GM19023 (cell line): ENCODE data around the gene NEURL1.

ENCODE experiments used
- ATAC-seq: cut with Tn5 transposase; IDR thresholded peaks from one replicate; pipeline ENCODE4 v1.9.1; 2021; ENCODE audit warnings: mild to moderate bottlenecking, moderate library complexity; ENCODE audit not compliant: unreplicated experiment

The NEURL1 gene

DNA sequence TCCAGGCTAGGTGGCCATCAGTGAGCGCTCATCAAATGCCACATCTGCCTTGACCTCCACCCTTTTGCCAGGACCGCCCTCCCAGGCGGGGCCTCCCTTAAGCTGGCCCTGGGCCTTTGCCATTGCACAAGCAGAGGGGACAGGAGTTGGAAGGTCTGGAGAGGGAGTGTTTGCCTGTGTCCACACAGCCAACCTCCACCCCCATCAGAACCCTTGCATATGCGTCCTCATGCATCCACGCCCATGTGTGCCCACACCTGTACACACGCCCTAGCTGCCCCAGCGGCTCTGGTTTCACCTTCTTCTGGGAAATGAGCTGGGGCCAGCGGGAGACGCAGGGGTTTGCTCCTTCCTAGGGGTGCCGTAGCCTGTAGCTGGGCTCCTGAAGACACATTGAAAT, 64.0 kb downstream of the NEURL1 start:
- ATAC-seq = no peak

DNA sequence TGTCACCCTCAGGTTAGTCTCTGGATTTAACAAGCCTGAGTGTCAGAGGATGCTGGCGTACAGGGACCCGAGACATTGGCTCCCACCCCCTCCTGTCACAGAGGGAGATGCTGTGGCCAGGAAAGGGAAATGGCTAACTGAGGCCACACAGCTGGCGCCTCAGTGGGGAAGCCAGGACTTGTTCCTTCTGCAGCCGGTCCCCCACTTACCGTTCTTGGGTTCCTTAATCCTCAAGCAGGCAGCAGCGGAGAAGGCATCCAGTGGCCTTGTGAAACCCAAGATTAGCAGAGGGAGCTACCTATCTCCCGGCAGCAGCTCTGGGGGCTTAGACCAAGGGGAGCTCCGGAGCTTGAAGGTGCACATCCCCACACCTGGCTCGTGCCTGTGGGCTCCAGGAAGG, 65.4 kb downstream of the NEURL1 start:
- no peak for ATAC-seq

DNA sequence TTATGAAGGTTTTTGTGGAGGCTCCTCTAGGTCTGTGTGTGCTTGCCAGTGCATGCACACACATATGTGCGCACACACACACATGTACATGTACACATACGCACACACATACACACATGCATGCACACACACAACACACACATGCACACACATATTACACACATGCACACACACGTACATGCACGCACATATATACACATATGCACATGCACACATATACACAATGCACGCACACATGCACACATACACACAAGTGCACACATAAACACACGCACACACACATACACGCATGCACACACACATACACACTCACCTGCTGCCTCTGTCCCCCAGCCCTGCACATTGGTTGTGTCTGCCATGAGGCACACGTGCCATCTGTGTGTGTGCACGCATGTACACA, 66.3 kb downstream of the NEURL1 start:
- ATAC-seq = no peak

DNA sequence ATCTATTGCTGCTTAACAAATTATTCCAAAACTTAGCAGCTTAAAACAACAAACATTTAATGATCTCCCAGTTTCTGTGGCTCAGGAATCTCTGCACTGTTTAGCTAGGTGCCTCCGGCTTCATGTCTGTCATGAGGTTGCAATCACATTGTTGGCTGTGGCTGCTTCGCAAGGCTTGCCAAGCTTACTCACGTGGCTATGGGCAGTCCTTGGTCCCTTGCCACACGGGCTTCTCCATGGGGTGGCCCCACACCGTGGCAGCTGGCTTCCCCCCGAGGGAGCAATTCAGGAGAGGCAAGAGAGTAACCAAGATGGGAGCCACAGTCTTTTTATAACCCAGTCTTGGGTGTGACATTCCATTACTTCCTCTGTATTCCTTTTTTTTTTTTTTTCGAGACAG, 67.4 kb downstream of the NEURL1 start:
- ATAC-seq = no peak

DNA sequence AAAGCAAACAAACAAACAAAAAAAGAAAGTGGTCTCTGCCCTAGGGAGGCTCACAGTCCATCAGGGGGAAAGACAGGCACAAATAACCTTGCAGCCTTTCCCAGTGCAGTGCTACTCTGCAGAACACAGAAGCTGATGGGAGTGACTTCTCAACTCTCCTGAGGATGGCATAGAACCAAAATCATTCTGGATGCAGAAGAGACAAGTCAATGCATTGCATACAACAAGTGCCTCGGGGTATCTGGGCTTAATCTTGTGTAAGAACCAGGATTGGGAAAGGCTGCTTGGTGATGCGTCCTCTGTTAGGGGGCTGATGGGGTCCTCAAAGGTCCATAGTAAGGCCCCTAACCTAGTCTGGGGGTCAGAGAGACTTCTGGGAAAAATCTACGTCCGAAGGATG, 68.9 kb downstream of the NEURL1 start:
- no peak for ATAC-seq

DNA sequence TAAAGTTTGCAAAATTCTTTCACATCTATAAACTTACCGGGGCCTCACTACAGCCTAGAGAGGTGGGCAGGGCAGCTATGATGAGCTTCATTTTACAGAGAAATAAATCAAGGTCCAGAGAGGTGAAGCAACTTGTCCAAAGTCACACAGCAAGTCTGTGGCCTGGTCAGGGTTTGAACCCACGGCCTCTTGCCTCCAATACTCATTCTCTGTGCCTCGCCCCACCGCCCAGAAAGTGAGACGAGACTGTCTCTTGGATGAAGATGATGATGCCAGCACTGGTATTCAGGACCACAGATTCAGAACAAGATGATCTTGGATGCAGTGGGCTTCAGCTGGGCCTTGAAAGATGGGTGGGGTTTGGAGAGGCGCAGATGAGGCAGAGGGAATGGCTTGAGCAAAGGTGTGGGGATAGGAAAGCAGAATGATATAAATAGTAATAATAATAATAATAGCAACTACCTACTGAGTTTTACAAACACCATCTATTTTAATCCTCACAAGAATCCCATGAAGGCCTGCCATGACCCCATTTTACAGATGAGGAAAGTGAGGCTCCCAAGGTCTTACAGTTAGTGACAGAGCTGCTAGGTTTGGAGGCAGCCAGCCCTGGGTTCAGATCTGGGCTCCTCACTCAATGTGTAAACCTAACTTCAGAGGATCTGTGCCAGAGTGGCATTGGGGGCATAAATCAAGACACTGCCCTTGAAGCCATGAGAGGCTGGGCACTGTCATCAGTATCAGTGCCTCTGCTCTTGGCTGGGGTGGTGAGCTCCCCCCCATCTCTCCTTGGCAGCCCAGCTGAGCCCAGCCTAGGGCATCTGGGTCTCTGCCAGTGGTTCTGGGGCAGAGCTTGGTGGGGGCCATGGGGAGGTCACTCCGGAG, 70.0 kb downstream of the NEURL1 start:
- no peak for ATAC-seq

DNA sequence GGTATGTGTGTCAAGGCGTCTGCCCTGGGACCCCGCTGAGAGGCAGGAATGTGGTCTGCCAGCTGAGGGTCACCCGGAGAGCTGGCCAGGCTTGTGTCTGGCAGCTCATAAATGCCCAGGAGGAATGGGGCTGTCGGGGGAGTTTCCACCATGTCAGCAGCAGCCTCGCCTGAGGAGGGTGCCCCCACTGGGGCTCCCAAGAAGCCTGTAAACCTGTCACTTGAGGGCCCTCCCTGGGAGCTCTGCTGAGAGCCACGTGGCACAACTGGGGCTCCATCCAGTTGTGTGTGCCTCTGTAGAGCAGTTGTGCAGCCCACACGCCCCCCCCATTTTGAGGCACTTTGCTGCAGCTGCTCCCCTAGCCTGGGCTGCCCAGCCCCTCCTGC, 70.6 kb downstream of the NEURL1 start:
- ATAC-seq = no peak

DNA sequence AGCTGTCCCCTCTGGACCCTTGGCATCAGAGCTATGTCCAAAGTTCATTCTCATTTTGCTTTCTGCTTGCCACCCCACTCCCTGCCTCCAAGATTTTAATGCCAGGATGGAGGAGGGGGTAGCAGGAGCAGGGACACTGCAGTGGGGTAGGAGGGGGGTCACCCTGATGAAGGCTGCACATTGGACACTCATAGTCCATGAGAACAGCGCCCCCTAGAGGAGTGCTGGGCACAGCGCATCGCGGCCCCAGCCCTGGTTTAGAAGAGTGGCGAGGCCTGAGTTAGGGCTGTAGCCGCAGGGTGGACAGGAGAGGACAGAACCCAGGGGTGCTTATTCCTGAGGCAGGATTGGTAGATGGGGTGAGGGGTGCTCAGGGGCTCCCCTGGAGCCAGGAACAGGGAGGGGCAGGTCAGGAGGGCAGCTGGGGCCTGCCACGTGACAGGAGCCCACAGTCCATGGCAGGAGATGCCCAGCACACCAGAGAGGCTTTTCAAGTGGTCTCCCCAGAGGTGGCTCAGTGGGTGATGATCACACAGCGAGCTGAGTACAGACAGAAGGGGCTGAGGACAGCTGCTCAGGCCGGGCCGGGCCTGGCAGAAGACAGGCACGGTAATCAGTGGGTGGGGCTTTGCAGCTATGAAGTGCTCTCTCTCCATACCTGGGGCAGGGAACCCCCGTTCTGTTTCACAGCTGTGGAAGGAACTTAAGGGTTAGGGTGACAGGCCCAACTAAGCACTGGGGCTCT, 71.4 kb downstream of the NEURL1 start:
- no peak for ATAC-seq

DNA sequence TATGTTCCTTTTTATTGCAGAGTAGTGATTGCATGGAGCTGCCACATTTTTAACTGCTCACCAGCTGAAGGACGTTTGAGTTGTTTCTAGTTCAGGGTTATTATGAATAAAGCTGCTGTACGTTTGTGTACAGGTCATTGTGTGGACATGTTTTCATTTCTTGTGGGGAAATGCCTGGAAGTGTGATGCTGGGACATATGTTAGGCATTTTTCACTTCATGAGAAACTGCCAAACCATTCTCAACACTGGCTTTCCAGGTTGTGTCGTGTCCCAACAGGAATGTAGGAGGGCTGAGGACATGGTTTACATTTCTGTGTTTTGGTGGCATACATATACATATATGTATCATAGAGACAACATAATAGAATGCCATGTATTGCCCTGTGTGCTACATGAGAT, 73.0 kb downstream of the NEURL1 start:
- no peak for ATAC-seq

DNA sequence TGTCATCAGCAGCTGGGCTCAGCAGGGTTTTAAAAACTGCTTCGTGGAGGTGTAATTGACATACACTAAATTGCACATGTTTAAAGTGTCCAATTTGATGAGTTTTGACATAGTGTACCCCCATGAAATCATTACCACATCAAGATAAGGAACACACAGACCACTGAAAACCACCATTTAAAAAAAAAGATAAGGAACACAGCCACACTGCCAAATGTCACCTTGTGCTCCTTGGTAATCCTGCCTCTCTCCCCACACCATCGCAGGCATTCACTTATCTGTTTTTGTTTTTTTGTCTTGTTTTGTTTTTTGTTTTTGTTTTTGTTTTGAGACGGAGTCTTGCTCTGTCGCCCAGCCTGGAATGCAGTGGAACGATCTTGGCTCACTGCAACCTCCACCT, 75.0 kb downstream of the NEURL1 start:
- ATAC-seq = no peak

DNA sequence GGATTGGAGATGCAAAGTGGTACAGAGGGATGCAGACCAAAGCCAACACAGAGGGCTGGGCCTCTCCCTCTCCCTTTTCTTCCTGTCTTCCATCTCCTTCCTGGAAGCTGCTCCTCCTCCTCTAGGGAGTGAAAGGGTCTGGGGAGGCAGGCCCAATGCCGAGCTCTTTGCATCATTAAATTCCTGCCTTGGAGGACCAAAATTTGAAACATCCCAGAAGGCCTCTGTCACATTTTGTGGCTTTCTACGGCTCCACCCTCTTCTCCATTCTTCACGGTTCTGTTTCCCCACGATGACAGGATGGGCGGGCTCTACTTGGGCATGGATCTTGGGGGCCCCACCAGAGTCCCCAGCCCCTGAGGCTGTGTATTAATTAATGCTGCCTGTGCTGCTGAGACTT, 76.4 kb downstream of the NEURL1 start:
- no peak for ATAC-seq

DNA sequence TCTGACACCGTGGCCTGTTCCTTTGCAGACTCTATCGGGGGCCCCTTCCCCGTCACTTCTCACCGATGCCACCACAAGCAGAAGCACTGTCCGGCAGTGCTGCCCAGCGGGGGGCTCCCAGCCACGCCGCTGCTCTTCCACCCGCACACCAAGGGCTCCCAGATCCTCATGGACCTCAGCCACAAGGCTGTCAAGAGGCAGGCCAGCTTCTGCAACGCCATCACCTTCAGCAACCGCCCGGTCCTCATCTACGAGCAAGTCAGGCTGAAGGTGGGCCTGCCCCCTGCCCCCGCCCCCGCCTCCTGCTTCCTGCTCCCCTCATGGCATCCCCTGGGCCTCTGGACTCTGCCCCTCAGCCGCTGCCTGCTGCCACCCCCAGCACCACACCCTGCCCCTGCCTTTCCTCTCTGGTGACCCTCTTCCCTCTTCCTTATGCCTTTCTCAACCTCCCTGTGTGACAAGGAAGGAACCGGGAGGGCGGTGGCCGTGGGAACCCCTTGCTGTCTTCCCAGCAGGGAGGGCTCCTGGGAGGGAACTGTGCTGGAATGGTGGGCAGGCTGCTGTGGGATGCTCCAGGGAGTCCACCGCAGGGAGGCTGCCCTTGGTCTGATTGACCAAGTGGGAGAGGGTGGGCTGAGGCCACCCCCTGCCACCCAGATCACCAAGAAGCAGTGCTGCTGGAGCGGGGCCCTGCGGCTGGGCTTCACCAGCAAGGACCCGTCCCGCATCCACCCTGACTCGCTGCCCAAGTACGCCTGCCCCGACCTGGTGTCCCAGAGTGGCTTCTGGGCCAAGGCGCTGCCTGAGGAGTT, 77.5 kb downstream of the NEURL1 start:
- no peak for ATAC-seq

DNA sequence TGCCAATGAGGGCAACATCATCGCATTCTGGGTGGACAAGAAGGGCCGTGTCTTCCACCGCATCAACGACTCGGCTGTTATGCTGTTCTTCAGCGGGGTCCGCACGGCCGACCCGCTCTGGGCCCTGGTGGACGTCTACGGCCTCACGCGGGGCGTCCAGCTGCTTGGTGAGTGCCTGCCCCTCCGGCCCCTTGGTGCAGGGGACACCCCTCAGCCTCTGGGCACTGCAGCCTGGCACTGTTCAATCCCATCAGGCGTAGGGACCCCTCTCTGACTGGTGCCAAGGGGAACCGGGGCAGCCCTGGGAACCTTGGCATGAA, 78.1 kb downstream of the NEURL1 start:
- ATAC-seq = no peak

DNA sequence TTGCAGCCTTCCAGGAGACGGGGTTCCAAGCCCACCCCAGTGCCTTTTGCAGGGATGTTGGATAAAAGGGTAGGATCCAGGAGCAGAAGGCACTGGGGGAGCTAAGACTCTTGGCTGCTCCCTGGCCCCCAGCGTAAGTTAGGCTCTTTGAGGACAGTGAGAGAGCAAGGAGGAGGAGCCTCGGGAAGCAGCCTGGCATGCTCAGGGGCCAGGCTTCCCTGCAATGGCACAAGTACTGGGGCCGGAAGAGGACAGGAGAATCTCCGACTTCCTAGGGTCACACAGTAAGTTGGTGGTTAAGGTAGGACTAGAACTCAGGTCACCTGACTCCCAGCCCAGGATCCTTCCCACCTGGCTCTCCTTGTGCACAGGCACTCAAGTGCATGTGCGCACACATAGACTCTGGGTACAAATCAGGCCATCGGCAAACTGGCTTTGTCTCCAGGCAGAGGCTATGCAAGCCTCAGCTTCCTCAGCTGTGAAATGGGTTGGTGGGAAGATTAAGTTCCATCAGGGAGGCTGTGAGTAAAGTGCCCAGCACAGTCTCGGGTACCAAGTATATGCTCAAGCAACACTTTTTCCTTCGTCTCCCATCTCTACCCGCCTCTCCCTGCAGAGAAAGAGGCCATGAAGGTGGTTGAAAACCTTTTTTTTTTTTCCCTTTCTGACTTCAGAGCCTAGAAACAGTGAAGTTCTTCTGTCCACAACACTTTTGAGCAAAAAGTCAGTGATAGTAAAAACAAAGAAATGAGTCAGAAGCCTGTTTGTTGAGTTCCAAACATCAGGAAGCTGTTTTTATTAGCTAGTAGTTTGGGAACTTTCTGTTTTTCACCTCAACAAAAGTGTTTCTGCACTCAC, 79.1 kb downstream of the NEURL1 start:
- no peak for ATAC-seq

DNA sequence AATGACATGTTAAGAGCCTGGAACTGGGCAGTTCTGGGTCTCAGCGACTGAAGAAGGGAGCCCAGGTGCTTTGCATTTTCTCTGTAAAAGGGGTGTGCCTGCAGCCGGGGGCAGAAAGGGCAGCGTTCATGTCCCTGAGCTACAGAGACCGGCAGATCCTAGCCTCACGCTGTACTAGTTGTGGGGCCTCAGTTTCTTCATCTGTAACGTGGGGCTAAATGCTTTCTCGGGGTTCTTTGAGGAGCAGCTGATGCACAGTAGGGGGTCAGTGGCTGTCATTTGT, 79.6 kb downstream of the NEURL1 start:
- ATAC-seq = no peak

DNA sequence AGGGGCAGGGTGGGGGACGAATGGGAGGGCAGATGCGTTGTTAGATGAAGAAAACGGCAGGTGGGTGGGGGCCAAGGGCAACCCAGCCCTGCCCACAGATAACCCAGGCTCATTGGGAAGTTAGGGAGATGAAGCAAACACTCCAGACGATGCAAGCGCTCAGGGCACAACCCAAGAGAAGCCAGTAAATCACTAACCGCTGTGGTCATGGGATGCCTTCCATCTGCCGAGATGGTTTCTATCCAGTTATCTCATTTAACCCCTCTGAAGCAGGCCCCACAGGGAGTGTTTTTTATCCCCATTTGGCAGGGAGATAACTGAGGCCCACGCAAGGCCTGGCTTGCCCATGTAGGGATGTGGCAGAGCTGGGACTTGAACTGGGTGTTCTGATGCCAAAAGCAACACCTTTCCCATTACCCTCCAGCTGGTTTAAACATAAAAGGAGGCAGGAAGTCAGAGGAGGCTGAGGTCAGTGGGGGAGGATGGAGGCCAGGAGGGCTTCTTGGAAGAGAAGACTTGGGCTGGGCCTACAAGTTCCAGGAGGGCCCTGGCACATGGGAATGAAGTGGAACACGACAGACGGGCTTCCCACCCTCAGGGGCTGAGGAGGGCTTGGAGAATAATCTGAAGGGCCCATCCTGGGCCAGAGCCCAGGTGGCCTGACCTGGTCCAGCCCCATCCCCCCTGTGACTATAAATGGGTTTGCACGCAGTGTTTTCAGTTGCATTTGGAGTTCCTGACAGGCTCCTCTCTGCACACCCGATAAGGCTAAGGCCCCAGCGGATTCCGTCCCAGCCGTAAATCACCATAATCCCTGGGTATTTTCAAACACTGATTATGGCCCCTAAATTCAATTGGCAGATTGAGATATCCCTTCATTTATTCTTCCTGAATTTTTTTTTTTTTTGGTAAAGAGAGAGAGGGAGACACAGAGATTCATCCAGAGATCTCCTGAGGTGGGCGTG, 80.9 kb downstream of the NEURL1 start:
- ATAC-seq = no peak

DNA sequence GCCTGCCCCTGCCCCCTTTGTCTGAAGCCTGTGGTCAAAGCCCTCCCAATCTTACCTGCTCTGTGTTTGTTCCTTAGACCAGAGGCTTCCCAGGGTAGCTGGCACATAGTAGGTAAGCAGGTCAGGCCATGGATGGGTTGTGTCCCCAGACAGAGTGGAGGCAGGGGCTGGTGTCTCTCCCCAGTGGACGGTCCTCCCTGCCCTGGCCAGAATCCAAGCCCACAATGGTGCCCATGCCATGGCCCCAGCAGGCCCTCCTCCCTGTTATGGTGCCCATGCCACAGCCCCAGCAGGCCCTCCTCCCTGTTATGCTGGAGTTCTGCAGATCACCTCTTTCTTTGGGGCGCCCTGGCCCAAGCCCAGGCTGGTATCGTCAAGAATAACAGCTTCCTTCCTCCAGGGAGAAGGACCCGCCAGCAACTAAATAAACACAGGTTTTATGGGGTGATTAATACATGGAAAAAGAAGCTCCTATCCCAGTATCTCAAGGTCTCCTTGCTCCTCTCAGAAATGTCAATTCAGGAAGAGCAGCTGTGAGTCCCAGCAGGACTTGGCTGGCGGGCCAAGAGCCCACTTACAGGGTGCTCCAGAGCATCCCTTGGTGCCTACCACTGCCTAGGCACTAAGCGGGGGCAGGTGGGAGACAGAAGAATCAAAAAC, 82.0 kb downstream of the NEURL1 start:
- no peak for ATAC-seq

DNA sequence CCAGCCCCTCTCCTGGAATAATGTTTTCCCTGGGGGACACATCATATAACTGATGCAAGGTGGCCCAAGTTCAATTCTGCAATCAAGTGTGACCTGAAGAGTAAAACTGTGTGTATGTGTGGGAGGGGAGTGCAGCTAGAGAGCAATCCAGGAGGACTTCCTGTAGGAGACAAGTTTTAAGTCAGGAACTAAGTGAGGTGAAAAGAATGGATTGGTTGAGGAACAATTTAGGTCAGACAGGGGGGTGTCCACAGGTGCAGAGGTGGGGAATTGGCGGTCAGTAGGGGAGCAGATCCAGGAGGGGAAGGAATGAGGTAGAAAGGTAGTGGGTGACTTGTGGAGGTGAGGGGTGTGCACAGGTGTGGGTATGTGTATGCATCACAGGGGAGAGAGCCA, 82.6 kb downstream of the NEURL1 start:
- ATAC-seq = no peak

DNA sequence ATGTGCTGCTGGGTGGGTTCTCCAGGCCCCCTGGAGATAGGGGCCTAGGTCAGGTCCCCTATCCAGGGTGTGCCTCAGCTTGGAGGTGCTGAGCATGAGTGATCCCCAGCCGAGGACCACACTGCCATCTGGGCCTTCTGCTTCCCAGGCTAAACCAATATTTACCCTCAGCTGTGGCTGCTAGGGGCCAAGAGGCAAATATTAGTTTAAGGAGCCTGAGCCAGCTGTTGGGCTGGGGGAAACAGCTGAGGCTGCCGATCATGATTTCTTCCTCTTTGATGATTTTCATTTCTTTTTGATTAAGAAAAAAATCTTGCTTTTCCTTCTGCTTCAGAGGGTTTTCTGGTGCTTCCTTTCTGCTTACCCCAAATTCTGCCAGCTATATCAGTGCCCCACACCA, 83.4 kb downstream of the NEURL1 start:
- no peak for ATAC-seq
